ENCODE measurements around the gene RAPGEF5.

DNA sequence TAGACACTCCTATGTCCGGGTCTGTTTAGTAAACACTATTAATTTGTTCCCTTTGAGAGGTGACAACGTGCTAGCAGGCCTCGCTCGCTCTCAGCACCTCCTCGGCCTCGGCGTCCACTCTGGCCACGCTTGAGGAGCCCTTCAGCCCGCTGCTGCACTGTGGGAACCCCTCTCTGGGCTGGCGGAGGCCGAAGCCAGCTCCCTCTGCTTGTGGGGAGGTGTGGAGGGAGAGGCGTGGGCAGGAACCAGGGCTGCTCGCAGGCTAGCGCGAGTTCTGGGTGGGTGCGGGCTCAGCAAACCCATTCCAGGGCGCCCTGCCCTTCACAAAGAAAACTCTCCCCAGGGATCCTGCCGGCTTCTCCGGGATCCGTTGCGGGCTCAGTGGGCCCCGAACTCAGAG, 266.8 kb downstream of the RAPGEF5 start:
- no peak for TF ChIP-seq EZH2phosphoT487 (IDR thresholded peaks at IDR 0.05; ENCODE audit: low read length)
- TF ChIP-seq, protein P1, sequence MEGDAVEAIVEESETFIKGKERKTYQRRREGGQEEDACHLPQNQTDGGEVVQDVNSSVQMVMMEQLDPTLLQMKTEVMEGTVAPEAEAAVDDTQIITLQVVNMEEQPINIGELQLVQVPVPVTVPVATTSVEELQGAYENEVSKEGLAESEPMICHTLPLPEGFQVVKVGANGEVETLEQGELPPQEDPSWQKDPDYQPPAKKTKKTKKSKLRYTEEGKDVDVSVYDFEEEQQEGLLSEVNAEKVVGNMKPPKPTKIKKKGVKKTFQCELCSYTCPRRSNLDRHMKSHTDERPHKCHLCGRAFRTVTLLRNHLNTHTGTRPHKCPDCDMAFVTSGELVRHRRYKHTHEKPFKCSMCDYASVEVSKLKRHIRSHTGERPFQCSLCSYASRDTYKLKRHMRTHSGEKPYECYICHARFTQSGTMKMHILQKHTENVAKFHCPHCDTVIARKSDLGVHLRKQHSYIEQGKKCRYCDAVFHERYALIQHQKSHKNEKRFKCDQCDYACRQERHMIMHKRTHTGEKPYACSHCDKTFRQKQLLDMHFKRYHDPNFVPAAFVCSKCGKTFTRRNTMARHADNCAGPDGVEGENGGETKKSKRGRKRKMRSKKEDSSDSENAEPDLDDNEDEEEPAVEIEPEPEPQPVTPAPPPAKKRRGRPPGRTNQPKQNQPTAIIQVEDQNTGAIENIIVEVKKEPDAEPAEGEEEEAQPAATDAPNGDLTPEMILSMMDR (IDR thresholded peaks at IDR 0.05; ENCODE audit: low read length) = no peak
